ENCODE data around the gene TNRC6C.
A peak's percentile ranks its signal among the peaks of the same experiment; 100 is the strongest.

The TNRC6C gene

DNA sequence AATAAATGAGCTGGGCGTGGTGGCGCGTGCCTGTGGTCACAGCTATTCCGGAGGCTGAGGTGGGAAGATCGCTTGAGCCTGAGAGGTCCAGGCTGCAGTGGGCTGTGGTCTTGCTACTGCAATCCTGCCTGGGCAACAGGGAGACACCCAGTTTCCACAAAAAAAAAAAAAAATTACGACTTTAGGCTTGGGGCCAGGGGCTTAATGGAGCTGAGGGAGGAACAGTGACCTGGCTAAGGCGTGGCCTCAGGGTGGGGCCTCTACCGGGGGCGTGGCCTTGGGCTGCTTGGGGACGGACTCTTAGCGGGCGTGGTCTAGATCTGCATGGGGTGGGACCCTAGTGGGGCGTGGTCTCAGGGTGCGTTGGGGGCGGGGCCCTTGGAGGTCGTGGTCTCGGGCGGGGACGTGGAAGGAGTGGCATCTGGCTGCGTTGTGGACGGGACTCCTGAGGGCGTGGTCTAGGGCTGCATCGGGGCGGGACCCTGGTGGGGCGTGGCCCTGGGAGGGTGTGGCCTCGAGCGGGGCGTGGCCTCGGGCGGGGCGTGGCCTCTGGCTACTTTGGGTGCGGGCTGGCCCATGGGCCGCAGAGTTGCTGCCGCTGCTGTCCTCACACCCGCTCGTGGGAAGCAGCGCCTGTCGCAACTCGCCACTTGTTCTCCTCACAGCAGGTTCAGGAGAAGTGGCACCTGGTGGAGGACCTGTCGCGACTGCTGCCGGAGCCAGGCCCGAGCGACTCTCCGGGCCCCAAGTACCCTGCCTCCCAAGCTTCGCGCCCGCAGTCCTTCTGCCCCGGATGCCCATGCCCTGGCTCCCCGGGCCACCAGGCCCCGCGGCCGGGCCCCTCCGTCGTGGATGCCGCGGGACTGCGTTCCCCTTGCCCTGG lies 181.9 kb downstream of the TNRC6C start:
- peak; percentile 85 to 95 (median 95) for DNase-seq

- no peak for DNase-seq
Measured at GRCh38 chr17:78141437-78142118, 183.1 kb downstream of the TNRC6C start.

GRCh38 chr17:78142119-78142861 lies 183.8 kb downstream of the TNRC6C start:
- DNase-seq: no peak

GRCh38 chr17:78143214-78144146 lies 185.0 kb downstream of the TNRC6C start:
- no peak for DNase-seq

DNA sequence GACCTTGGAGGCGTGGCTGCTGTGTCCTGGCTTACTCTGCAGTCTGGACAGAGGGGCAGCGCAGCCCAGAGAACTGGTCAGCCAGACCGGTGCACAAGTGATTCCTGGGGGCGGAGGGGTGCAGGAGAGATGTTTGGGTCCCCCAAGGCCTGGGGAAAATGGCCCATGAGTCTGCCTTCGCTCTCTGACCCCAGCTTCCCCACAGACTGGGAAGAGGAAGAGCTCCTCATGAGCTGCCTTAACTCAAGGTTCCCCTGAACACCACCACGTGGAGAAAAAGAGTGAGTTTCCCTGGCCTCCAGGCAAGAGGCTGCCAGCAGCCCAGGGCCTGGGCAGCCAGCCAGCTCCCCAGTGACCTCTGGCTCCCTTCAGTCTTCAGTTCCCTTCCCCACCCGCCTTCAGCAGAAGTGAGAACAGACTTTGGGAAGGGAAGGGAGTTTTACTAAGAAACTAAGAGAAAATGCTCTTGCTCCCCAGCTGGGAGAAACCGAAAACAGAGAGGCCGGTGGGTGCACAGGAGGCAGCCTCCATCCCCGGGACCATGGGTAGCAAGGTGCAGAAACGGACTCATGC lies 185.7 kb downstream of the TNRC6C start:
- no peak for DNase-seq

GRCh38 chr17:78144736-78145641 lies 186.5 kb downstream of the TNRC6C start:
- DNase-seq: no peak

DNA sequence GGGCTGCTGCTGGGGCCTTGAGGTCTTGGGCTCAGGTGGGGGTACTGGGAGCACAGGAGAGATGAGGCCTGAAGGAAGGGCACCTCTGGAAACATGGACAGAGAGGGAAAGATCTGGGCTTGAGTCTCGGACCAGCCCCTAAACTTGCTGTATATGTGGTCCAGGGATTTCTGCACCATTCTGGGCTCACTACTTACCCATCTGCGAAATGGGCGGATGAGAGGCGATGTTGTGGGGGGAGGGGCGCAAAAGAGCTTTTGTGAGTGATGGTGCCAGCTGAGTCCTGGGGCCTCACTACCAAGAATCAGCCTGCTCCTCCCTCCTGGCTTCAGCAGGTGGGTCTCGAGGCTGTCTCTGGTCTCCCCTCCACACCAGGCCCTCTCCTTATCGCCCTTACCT lies 188.0 kb downstream of the TNRC6C start:
- no peak for DNase-seq

DNA sequence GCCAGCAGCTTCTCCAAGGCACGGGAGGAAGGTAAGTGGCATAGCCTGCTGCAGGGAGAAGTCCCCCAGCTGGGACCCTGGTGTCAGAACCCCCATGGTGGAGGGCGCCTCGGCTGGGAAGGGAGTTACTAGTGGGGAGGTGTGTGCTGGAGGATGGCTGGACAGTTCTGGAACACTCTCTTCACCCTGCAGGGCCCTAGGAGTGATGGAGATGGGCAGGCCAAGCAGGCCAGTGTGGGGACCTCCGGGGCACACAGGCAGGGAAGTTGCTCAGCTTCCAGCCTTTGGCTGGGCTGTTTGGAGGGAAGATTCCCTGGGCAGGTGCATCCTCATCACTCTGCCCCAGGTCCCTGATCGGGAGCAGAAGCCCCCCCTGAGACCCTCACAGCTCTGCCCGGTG lies 188.4 kb downstream of the TNRC6C start:
- no peak for DNase-seq

GRCh38 chr17:78147315-78147998 lies 189.0 kb downstream of the TNRC6C start:
- DNase-seq: no peak

GRCh38 chr17:78148286-78149016 lies 189.9 kb downstream of the TNRC6C start:
- no peak for DNase-seq

- DNase-seq: no peak
Measured at GRCh38 chr17:78151514-78152008, 193.1 kb downstream of the TNRC6C start.

DNA sequence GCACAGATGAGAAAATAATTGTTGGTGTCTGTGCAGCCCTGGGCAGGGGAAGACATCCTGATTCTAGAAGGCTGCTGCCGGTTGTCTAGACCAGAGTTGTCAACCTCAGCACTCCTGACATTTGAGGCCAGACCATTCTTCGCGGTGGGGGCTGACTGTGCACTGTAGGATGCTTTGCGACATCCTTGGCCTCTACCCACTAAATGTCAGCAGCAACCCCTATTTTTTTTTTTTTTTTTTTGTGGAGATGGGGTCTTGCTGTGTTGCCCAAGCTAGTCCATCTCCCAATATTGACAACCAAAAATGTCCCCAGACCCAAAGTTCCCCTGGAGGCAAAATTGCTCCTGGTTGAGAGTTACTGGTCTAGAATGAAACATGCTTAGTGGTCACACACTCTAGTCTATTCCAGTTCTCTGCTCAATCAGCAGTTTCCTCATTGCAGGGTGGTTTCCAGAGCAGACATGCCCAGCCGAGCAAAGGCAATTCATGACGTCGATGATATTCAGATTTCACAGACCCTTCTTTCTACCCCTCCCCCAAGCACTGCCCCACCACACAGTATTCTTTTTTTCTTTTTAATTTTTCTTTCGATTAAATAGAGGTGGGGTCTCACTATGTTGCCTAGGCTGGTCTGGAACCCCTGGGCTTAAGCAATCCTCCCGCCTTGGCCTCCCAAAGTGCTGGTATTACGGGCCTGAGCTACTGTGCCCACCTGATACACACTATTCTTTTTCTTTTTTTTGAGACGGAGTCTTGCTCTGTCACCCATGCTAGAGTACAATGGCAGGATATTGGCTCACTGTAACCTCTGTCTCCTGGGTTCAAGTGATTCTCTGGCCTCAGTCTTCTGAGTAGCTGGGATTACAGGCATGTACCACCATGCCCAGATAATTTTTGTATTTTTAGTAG lies 196.7 kb downstream of the TNRC6C start:
- DNase-seq: no peak

Data from T-helper 2 cell (primary cell).